Uterus (tissue), 4 donors: ENCODE measurements around the gene CSNK2A1. TPM values are rescaled to one million over a fixed set of nuclear protein-coding genes. Genes with fewer than 3 reads are reported as not detected.

Experiments used
- DNase-seq, 2 donors: peaks; one replicate each; pipeline ENCODE4 v3.0.0-alpha.2; 2019 to 2020
- H3K27ac ChIP-seq, 2 donors: fragments of 200-600 bp; sonication (generic); 1 replicate in 1 of 2; 2 replicates in 1 of 2; pipeline ENCODE4 v1.5.1; 2016 to 2018
- H3K27me3 ChIP-seq, 2 donors: fragments of 200-600 bp; sonication (generic); one replicate each; pipeline ENCODE4 v1.5.1; 2018 to 2019; ENCODE audit warnings: control low read depth in 1 of 2
- H3K36me3 ChIP-seq, 2 donors: fragments of 200-600 bp; sonication (generic); one replicate each; pipeline ENCODE4 v1.5.1; 2019; ENCODE audit warnings: control low read depth in 1 of 2
- H3K4me1 ChIP-seq, 2 donors: fragments of 200-600 bp; sonication (generic); one replicate each; pipeline ENCODE4 v1.5.1; 2018 to 2019; ENCODE audit warnings: control low read depth in 1 of 2
- H3K4me3 ChIP-seq, 2 donors: fragments of 200-600 bp; sonication (generic); 1 replicate in 1 of 2; 2 replicates in 1 of 2; pipeline ENCODE4 v1.5.1; 2018 to 2019; ENCODE audit warnings: mild to moderate bottlenecking in 1 of 2
- H3K9me3 ChIP-seq, 2 donors: fragments of 200-600 bp; sonication (generic); one replicate each; pipeline ENCODE4 v1.5.1; 2019; ENCODE audit warnings: control low read depth in 1 of 2
- POLR2A ChIP-seq, 2 donors: fragments of 450-650 bp; IDR thresholded peaks; one replicate each; pipeline ENCODE4 v1.6.1; 2016; ENCODE audit warnings: antibody characterized with exemption in 2 of 2, mild to moderate bottlenecking in 1 of 2, moderate library complexity in 1 of 2
- intact Hi-C: fragments of 100-400 bp; cut with DNase I; formaldehyde crosslinking; loops from one replicate; pipeline ENCODE4 v1.15.1; 2023; ENCODE audit warnings: low total_unique reads
- total RNA-seq, 4 donors: library from RNA; depleted of rRNA in 3 of 4; stranded (reverse); fragments of >200 nt in 3 of 4; gene quantifications; one replicate each; pipeline versions ENCODE4 v1.1.0 to v1.2.4, GENCODE V29; 2014 to 2023
- TF ChIP-seq, protein P1 (sequence below), 4 experiments: fragments of 200-600 bp in 2 of 4; fragments of 450-650 bp in 2 of 4; sonication (generic) in 2 of 4; IDR thresholded peaks; one replicate each; pipeline ENCODE4 v1.5.1; 2016 to 2019; ENCODE audit warnings: antibody characterized with exemption in 4 of 4, mild to moderate bottlenecking in 2 of 4, moderate library complexity in 1 of 4
- donor health status: DM: yes; HTN: yes; CAD: no.

Gene CSNK2A1
- total RNA-seq, 4 donors from 2014 or later, result 48.2 to 207 (median 85.8) TPM

DNA sequence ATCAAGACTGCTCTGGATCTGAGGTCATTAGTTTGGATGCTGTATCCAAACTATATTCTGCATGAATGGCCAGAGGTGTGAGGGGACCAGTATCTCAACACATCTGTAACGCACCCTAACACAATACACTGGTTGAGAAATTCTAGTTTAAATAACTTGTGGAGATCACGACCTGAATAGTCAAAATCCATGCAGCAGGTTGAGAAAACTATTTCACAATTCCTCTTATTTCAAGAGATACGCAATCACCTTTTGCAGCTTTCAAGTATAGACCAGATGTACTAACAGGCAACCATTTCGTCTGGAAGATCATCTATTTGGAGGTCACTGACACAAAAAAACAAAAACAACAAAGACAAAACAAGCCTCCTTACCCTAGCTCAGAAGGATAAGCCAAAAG is 11.1 kb downstream of the CSNK2A1 start:
- H3K4me1 ChIP-seq, result peaks cover 0 to 5% of the 10 kb centered on the region in 2 donors
- H3K27me3 ChIP-seq, result no peaks in the 10 kb centered on the region
- no peaks in the 10 kb centered on the region for H3K9me3 ChIP-seq
- no peak for DNase-seq
- H3K4me3 ChIP-seq, result no peak overlapping the region
- intact Hi-C loops, result no loop called here
- no peaks in the 10 kb centered on the region for H3K36me3 ChIP-seq
- no peak overlapping the region for H3K27ac ChIP-seq
- TF ChIP-seq, protein P1, sequence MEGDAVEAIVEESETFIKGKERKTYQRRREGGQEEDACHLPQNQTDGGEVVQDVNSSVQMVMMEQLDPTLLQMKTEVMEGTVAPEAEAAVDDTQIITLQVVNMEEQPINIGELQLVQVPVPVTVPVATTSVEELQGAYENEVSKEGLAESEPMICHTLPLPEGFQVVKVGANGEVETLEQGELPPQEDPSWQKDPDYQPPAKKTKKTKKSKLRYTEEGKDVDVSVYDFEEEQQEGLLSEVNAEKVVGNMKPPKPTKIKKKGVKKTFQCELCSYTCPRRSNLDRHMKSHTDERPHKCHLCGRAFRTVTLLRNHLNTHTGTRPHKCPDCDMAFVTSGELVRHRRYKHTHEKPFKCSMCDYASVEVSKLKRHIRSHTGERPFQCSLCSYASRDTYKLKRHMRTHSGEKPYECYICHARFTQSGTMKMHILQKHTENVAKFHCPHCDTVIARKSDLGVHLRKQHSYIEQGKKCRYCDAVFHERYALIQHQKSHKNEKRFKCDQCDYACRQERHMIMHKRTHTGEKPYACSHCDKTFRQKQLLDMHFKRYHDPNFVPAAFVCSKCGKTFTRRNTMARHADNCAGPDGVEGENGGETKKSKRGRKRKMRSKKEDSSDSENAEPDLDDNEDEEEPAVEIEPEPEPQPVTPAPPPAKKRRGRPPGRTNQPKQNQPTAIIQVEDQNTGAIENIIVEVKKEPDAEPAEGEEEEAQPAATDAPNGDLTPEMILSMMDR (IDR thresholded peaks at IDR 0.05), result no peak
- no peak for TF ChIP-seq POLR2A (IDR thresholded peaks at IDR 0.05)

DNA sequence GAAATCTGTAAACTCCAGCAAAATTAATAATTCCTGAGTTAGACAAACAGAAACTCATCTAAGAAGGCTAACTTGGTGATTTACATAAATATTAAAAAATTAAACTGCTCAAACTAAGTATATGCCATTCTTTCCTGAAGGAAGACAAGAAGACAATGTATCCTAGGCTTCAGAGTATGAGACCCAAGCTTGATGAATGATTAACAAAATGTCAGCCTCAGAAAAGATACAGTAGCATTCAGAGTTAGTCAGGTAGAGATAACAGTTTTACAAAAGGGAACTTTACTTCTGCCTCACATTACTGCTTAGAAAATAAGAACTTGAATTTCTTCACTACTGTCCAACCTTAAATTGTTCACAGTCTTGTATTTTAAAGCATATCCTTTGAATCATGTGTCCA is 12.0 kb downstream of the CSNK2A1 start:
- DNase-seq, result no peak
- H3K4me3 ChIP-seq, result no peak overlapping the region
- H3K4me1 ChIP-seq, result peaks cover 0 to 5% of the 10 kb centered on the region in 2 donors
- H3K9me3 ChIP-seq, result peaks cover 0 to 4% of the 10 kb centered on the region in 2 donors
- no peaks in the 10 kb centered on the region for H3K27me3 ChIP-seq
- TF ChIP-seq POLR2A (IDR thresholded peaks at IDR 0.05), result no peak
- TF ChIP-seq, protein P1 (IDR thresholded peaks at IDR 0.05), result no peak
- intact Hi-C loops, result no loop called here
- no peaks in the 10 kb centered on the region for H3K36me3 ChIP-seq
- no peak overlapping the region for H3K27ac ChIP-seq

DNA sequence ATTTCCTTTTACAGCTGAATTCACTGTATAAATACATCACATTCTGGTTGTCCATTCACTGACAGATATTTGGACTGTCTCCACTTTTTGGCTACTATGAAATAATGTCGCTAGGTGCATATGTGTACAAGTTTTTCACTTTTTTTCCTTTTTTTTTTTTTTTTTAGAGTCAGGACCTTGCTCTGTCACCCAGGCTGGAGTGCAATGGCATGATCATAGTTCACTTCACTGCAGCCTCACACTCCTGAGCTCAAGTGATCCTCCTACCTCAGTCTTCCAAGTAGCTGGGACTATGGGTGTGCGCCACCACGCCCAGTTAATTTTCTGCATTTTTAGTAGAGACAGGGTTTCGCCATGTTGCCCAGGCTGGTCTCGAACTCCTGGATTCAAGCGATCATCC is 13.3 kb downstream of the CSNK2A1 start:
- no peak overlapping the region for H3K27ac ChIP-seq
- intact Hi-C loops, result no loop called here
- H3K4me3 ChIP-seq, result no peak overlapping the region
- H3K27me3 ChIP-seq, result no peaks in the 10 kb centered on the region
- peaks cover 0 to 4% of the 10 kb centered on the region in 2 donors for H3K9me3 ChIP-seq
- no peaks in the 10 kb centered on the region for H3K36me3 ChIP-seq
- DNase-seq, result no peak
- H3K4me1 ChIP-seq, result peaks cover 0 to 1% of the 10 kb centered on the region in 2 donors
- TF ChIP-seq, protein P1 (IDR thresholded peaks at IDR 0.05), result no peak
- no peak for TF ChIP-seq POLR2A (IDR thresholded peaks at IDR 0.05)

DNA sequence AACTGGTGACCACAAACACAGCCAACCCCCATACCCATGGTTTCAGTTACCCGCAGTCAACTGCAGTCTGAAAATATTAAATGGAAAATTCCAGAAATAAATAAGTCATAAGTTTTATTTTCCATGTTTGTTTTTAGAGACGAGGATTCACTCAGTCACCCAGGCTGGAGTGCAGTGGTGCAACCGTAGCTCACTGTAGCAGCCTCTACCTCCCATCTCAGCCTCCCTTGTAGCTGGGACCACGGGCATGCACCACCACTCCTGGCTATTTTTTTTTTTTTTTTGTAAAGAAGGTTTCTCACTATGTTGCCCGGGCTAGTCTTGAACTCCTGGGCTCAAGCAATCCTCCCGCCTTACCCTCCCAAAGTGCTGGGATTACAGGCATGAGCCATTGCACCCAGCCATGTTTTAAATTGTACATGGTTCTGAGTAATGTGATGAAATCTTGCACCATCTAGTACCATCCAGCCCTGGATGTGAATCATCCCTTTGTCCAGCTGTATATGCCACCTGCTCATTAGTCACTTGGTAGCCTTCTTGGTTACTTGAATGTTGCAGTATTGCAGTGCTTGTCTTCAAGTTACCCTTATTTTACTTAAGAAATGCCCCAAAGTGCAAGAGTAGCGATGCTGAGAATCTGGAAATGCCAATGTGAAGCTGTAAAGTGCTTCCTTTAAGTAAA is 14.5 kb downstream of the CSNK2A1 start:
- TF ChIP-seq POLR2A (IDR thresholded peaks at IDR 0.05), result no peak
- TF ChIP-seq, protein P1 (IDR thresholded peaks at IDR 0.05), result no peak
- peaks cover 0 to 4% of the 10 kb centered on the region in 2 donors for H3K9me3 ChIP-seq
- H3K27me3 ChIP-seq, result no peaks in the 10 kb centered on the region
- no peak overlapping the region for H3K27ac ChIP-seq
- no peaks in the 10 kb centered on the region for H3K36me3 ChIP-seq
- no peaks in the 10 kb centered on the region for H3K4me1 ChIP-seq
- no peak for DNase-seq
- intact Hi-C loops, result no loop called here
- H3K4me3 ChIP-seq, result no peak overlapping the region

DNA sequence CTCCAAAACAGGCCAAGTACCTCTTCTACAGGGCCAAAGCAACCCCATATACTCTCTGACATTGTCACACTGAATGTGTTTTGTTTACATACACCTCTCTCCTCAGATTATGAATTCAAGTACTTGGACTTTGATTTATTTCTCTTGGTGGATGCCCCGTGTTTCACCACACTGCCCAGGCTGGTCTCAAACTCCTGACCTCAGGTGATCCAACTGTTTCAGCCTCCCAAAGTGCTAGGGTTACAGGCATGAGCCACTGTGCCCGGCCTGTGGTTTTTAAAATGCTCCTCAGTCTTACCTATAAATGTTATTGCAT is 16.1 kb downstream of the CSNK2A1 start:
- no peak for DNase-seq
- Histone ChIP-seq H3K9me3 (peaks cover 0 to 4% of the 10 kb centered on the region in 2 donors), H3K27me3 (no peaks in the 10 kb centered on the region), H3K4me3 (no peak overlapping the region), H3K27ac (no peak overlapping the region), H3K4me1 (no peaks in the 10 kb centered on the region), H3K36me3 (no peaks in the 10 kb centered on the region)
- intact Hi-C loops, result no loop called here
- TF ChIP-seq, protein P1 (IDR thresholded peaks at IDR 0.05), result no peak
- no peak for TF ChIP-seq POLR2A (IDR thresholded peaks at IDR 0.05)
